ENCODE results near the gene KIF22.

Gene KIF22

DNA sequence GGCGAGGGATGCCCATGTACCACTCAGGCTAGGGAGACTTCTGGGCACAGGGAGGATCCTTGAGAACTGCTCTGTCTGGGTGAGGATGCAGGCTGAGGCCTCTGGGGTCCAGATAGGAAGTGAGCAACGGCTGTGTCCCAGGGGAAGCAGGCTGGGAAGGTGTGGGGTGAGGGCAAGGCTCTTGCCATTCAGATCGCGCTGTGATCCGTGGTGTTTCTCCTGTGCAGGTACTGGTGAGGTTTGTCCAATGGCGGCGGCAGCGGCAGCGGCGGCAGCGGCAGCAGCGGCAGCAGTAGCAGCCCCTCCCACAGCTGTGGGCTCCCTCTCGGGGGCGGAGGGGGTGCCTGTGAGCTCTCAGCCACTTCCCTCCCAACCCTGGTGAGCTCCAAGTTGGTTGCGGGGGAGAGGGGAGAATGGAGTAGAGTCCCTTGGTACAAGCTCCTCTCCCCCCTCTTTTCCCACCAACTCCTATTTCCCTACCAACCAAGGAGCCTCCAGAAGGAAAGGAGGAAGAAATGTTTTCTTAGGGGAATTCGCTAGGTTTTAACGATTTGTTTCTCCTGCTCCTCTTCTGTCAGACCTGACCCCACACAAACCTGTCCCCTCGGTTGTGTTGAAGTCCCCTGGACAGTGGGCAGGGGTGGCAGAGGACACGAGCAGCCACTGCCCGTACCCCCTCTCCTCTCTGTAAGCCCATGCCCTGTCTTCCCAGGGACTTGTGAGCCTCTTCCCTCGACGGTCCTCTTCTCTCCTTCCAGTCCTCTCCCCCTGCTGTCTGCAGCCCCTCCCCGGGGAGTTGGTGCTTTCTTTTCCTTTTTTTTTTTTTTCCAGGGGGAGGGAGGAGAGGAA lies 19.5 kb downstream of the KIF22 start:
- H3K9me3 ChIP-seq (ENCODE audit: control insufficient read depth, insufficient read depth, low read length): no peaks in the 10 kb centered on the region
- DNase-seq (ENCODE audit: low read depth, low spot score): no peak
- no peaks in the 10 kb centered on the region for H3K27me3 ChIP-seq (ENCODE audit: control insufficient read depth, insufficient read depth, low read length)
- H3K4me3 ChIP-seq (ENCODE audit: low read length): no peak overlapping the region
- no CpG with 5 or more reads among the region's 23 CpGs for WGBS (ENCODE audit: insufficient coverage, insufficient read length)
- peaks cover 18% of the 10 kb centered on the region for H3K4me1 ChIP-seq (ENCODE audit: control insufficient read depth, insufficient read depth, low read length)
- H3K36me3 ChIP-seq (ENCODE audit: control insufficient read depth, insufficient read depth, low read length): peaks cover 16% of the 10 kb centered on the region
- no peak overlapping the region for H3K27ac ChIP-seq (ENCODE audit: low read length)

- H3K4me1 ChIP-seq (ENCODE audit: control insufficient read depth, insufficient read depth, low read length): peaks cover 18% of the 10 kb centered on the region
- H3K36me3 ChIP-seq (ENCODE audit: control insufficient read depth, insufficient read depth, low read length): peaks cover 16% of the 10 kb centered on the region
- H3K9me3 ChIP-seq (ENCODE audit: control insufficient read depth, insufficient read depth, low read length): no peaks in the 10 kb centered on the region
- H3K27me3 ChIP-seq (ENCODE audit: control insufficient read depth, insufficient read depth, low read length): no peaks in the 10 kb centered on the region
- DNase-seq (ENCODE audit: low read depth, low spot score): no peak
- no CpG with 5 or more reads among the region's 9 CpGs for WGBS (ENCODE audit: insufficient coverage, insufficient read length)
- no peak overlapping the region for H3K27ac ChIP-seq (ENCODE audit: low read length)
- no peak overlapping the region for H3K4me3 ChIP-seq (ENCODE audit: low read length)
Observed at GRCh38 chr16:29810699-29811169, 20.2 kb downstream of the KIF22 start.

DNA sequence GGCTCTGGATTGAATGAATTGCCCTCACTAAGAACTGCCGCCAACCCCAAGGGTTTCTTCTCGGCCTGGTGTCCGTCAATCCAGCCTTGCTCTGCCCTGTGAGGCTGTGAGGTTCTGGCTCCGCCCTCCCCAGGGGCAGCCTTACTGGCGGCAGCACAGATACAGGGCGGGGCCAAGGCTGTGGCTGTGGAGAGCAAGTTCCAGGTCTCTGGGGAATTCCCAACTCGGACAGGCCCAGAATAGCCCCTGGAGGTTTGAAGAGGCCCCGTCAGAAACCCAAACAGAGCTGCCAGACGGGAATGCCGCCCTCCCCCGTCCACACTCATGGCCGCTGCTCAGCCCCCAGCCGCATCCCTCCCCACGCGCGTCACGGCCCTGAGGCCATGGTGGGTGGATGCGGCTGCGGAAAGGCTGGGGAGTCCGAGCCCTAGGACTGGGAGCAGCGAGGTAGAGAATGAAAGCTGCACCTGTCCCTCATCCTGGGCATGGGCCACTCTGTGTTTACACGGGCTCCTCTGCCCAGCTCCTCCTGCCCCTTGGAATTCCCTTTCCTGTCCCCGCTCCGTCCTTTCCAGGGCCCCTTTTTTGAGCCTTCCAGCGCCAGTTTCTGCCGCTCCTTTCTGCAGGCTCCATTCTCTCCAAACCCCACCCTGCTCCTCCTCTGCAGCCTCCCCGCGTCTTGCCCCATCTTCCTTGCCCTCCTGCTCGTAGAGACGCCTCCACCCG lies 20.8 kb downstream of the KIF22 start:
- Histone ChIP-seq H3K27ac (ENCODE audit: low read length) (no peak overlapping the region), H3K36me3 (ENCODE audit: control insufficient read depth, insufficient read depth, low read length) (peaks cover 16% of the 10 kb centered on the region), H3K27me3 (ENCODE audit: control insufficient read depth, insufficient read depth, low read length) (no peaks in the 10 kb centered on the region), H3K4me1 (ENCODE audit: control insufficient read depth, insufficient read depth, low read length) (peaks cover 18% of the 10 kb centered on the region), H3K9me3 (ENCODE audit: control insufficient read depth, insufficient read depth, low read length) (no peaks in the 10 kb centered on the region), H3K4me3 (ENCODE audit: low read length) (peak overlapping the region; percentile 66; the same call in 1 of the 2 replicates)
- WGBS (ENCODE audit: insufficient coverage, insufficient read length): no CpG with 5 or more reads among the region's 31 CpGs
- DNase-seq (ENCODE audit: low read depth, low spot score): peak; percentile 95

- DNase-seq (ENCODE audit: low read depth, low spot score): no peak
- no peaks in the 10 kb centered on the region for H3K27me3 ChIP-seq (ENCODE audit: control insufficient read depth, insufficient read depth, low read length)
- no CpG with 5 or more reads among the region's 69 CpGs for WGBS (ENCODE audit: insufficient coverage, insufficient read length)
- peaks cover 18% of the 10 kb centered on the region for H3K4me1 ChIP-seq (ENCODE audit: control insufficient read depth, insufficient read depth, low read length)
- H3K4me3 ChIP-seq (ENCODE audit: low read length): peak within 1 kb of the TSS; percentile 66
- H3K27ac ChIP-seq (ENCODE audit: low read length): no peak within 1 kb of the TSS
- H3K36me3 ChIP-seq (ENCODE audit: control insufficient read depth, insufficient read depth, low read length): peaks cover 16% of the 10 kb centered on the region
- no peaks in the 10 kb centered on the region for H3K9me3 ChIP-seq (ENCODE audit: control insufficient read depth, insufficient read depth, low read length)
Observed at GRCh38 chr16:29811896-29812665, 21.5 kb downstream of the KIF22 start, which contains the start of gene PRRT2. Gene PRRT2 (plus strand): TSS chr16:29812193. CDS start chr16:29813055, 862 bp downstream.

GRCh38 chr16:29812754-29813643 lies 22.4 kb downstream of the KIF22 start:
- no peaks in the 10 kb centered on the region for H3K27me3 ChIP-seq (ENCODE audit: control insufficient read depth, insufficient read depth, low read length)
- H3K4me1 ChIP-seq (ENCODE audit: control insufficient read depth, insufficient read depth, low read length): peaks cover 18% of the 10 kb centered on the region
- no peak overlapping the region for H3K27ac ChIP-seq (ENCODE audit: low read length)
- no peaks in the 10 kb centered on the region for H3K9me3 ChIP-seq (ENCODE audit: control insufficient read depth, insufficient read depth, low read length)
- WGBS (ENCODE audit: insufficient coverage, insufficient read length): no CpG with 5 or more reads among the region's 9 CpGs
- H3K36me3 ChIP-seq (ENCODE audit: control insufficient read depth, insufficient read depth, low read length): peaks cover 12% of the 10 kb centered on the region
- H3K4me3 ChIP-seq (ENCODE audit: low read length): peak overlapping the region; percentile 66; the same call in 1 of the 2 replicates
- no peak for DNase-seq (ENCODE audit: low read depth, low spot score)

GRCh38 chr16:29813644-29814562 lies 23.4 kb downstream of the KIF22 start:
- Histone ChIP-seq H3K27ac (ENCODE audit: low read length) (no peak overlapping the region), H3K9me3 (ENCODE audit: control insufficient read depth, insufficient read depth, low read length) (no peaks in the 10 kb centered on the region), H3K27me3 (ENCODE audit: control insufficient read depth, insufficient read depth, low read length) (no peaks in the 10 kb centered on the region), H3K36me3 (ENCODE audit: control insufficient read depth, insufficient read depth, low read length) (peaks cover 6% of the 10 kb centered on the region), H3K4me3 (ENCODE audit: low read length) (no peak overlapping the region), H3K4me1 (ENCODE audit: control insufficient read depth, insufficient read depth, low read length) (peaks cover 14% of the 10 kb centered on the region)
- no peak for DNase-seq (ENCODE audit: low read depth, low spot score)
- no CpG with 5 or more reads among the region's 24 CpGs for WGBS (ENCODE audit: insufficient coverage, insufficient read length)

- Histone ChIP-seq H3K27me3 (ENCODE audit: control insufficient read depth, insufficient read depth, low read length) (no peaks in the 10 kb centered on the region), H3K4me3 (ENCODE audit: low read length) (no peak overlapping the region), H3K9me3 (ENCODE audit: control insufficient read depth, insufficient read depth, low read length) (no peaks in the 10 kb centered on the region), H3K27ac (ENCODE audit: low read length) (no peak overlapping the region), H3K4me1 (ENCODE audit: control insufficient read depth, insufficient read depth, low read length) (peaks cover 12% of the 10 kb centered on the region), H3K36me3 (ENCODE audit: control insufficient read depth, insufficient read depth, low read length) (peaks cover 4% of the 10 kb centered on the region)
- no CpG with 5 or more reads among the region's 5 CpGs for WGBS (ENCODE audit: insufficient coverage, insufficient read length)
- DNase-seq (ENCODE audit: low read depth, low spot score): no peak
Observed at GRCh38 chr16:29814592-29814991, 24.0 kb downstream of the KIF22 start.

GRCh38 chr16:29815032-29815721 lies 24.6 kb downstream of the KIF22 start:
- H3K27ac ChIP-seq (ENCODE audit: low read length): no peak overlapping the region
- peaks cover 10% of the 10 kb centered on the region for H3K4me1 ChIP-seq (ENCODE audit: control insufficient read depth, insufficient read depth, low read length)
- H3K4me3 ChIP-seq (ENCODE audit: low read length): peak overlapping the region; percentile 24; the same call in 1 of the 2 replicates
- WGBS (ENCODE audit: insufficient coverage, insufficient read length): no CpG with 5 or more reads among the region's 39 CpGs
- H3K27me3 ChIP-seq (ENCODE audit: control insufficient read depth, insufficient read depth, low read length): no peaks in the 10 kb centered on the region
- peaks cover 6% of the 10 kb centered on the region for H3K36me3 ChIP-seq (ENCODE audit: control insufficient read depth, insufficient read depth, low read length)
- H3K9me3 ChIP-seq (ENCODE audit: control insufficient read depth, insufficient read depth, low read length): no peaks in the 10 kb centered on the region
- no peak for DNase-seq (ENCODE audit: low read depth, low spot score)

Data from iPS DF 6.9 (cell line).